Sigmoid colon (tissue), 7 donors: ENCODE measurements around the gene ABCA5. TPM values are rescaled to one million over a fixed set of nuclear protein-coding genes. Genes with fewer than 3 reads are reported as not detected.
"Not testable (repeated sequence)": the region's sequence is repeated elsewhere in the genome, so short reads cannot be mapped to it uniquely, and the experiment has no call there.

ENCODE experiments used
- DNase-seq: peaks from one replicate; pipeline ENCODE4 v3.0.0-alpha.2; 2019
- H3K27ac ChIP-seq, 4 donors: fragments of 200-600 bp; sonication (generic); one replicate each; pipeline ENCODE4 v1.5.1; 2016 to 2019; ENCODE audit warnings: mild to moderate bottlenecking in 1 of 4
- H3K27me3 ChIP-seq, 3 donors: fragments of 200-600 bp; sonication (generic); one replicate each; pipeline ENCODE4 v1.5.1; 2019; ENCODE audit warnings: mild to moderate bottlenecking in 1 of 3
- H3K36me3 ChIP-seq, 4 donors: fragments of 200-600 bp; sonication (generic); one replicate each; pipeline ENCODE4 v1.5.1; 2016 to 2019
- H3K4me1 ChIP-seq, 4 donors: fragments of 200-600 bp; sonication (generic); one replicate each; pipeline ENCODE4 v1.5.1; 2017 to 2019
- H3K4me3 ChIP-seq, 4 donors: fragments of 200-600 bp; sonication (generic); one replicate each; pipeline ENCODE4 v1.5.1; 2017 to 2019; ENCODE audit warnings: mild to moderate bottlenecking in 2 of 4, moderate library complexity in 1 of 4
- H3K9me3 ChIP-seq, 4 donors: fragments of 200-600 bp in 3 of 4; sonication (generic) in 3 of 4; one replicate each; pipeline versions ENCODE4 v1.5.1 to v1.6.1; 2013 to 2019
- CTCF ChIP-seq, 4 experiments: fragments of 450-650 bp in 3 of 4; fragments of 200-600 bp in 1 of 4; IDR thresholded peaks; one replicate each; pipeline ENCODE4 v1.5.1; 2016 to 2019; ENCODE audit warnings: antibody characterized with exemption in 4 of 4, mild to moderate bottlenecking in 3 of 4, moderate library complexity in 2 of 4
- EP300 ChIP-seq, 4 donors: sonication (generic); formaldehyde crosslinking; IDR thresholded peaks; one replicate each; pipeline ENCODE4 v1.6.1; 2017; ENCODE audit warnings: antibody characterized with exemption in 4 of 4
- POLR2A ChIP-seq, 2 donors: fragments of 450-650 bp; IDR thresholded peaks; one replicate each; pipeline ENCODE4 v1.6.1; 2016; ENCODE audit warnings: antibody characterized with exemption in 2 of 2, mild to moderate bottlenecking in 2 of 2, moderate library complexity in 2 of 2
- POLR2AphosphoS5 ChIP-seq, 4 donors: sonication (generic); formaldehyde crosslinking; IDR thresholded peaks; one replicate each; pipeline ENCODE4 v1.6.1; 2017; ENCODE audit warnings: antibody characterized with exemption in 4 of 4
- WGBS, 2 donors: extraction: QIAGEN DNeasy Blood & Tissue Kit; methylation state at CpG; one replicate each; pipeline ENCODE4 v1.1.7; 2013; 5-methylcytosine and 5-hydroxymethylcytosine counted together
- intact Hi-C: fragments of 100-400 bp; cut with DNase I; formaldehyde crosslinking; loops from one replicate; pipeline ENCODE4 v1.15.1; 2023
- polyA plus RNA-seq, 3 donors: library from polyadenylated mRNA; stranded (reverse); fragments of 200-250 nt; gene quantifications; one replicate each; pipeline ENCODE4 v1.2.3, GENCODE V29; 2013
- total RNA-seq, 4 donors: library from RNA; depleted of rRNA; stranded (reverse); fragments of >200 nt; gene quantifications; one replicate each; pipeline ENCODE4 v1.1.0, GENCODE V29; 2016
- donor health status: healthy with polysubstance abuse.
- donor health status: Bipolar disorder and iron deficiency.
- donor health status: healthy.

Gene ABCA5
- total and polyA plus RNA-seq, 7 donors: 2.5 to 23.5 (median 19.3) TPM

- Histone ChIP-seq H3K9me3 (no peaks in the 10 kb centered on the region), H3K27me3 (no peaks in the 10 kb centered on the region), H3K4me3 (no peak overlapping the region), H3K36me3 (peaks cover 0 to 40% (median 0%) of the 10 kb centered on the region in 4 donors), H3K4me1 (no peaks in the 10 kb centered on the region), H3K27ac (no peak overlapping the region)
- no peak for DNase-seq
- TF ChIP-seq EP300 (IDR thresholded peaks at IDR 0.05) (no peak), POLR2AphosphoS5 (IDR thresholded peaks at IDR 0.05) (no peak)
- WGBS, 2 donors: 89 to 91% methylated on average over 3 of the region's 3 CpGs
- intact Hi-C loops: no loop called here
Measured at GRCh38 chr17:69282002-69282401, 44.9 kb downstream of the ABCA5 start.

- 95 to 97% methylated on average over 4 of the region's 4 CpGs for WGBS, 2 donors
- intact Hi-C loops, H3K4me1 ChIP-seq: not testable (repeated sequence)
Measured at GRCh38 chr17:69276279-69276678, 50.7 kb downstream of the ABCA5 start.

GRCh38 chr17:69275751-69276150, 51.2 kb downstream of the ABCA5 start:
- peaks cover 0 to 10% (median 0%) of the 10 kb centered on the region in 4 donors for H3K36me3 ChIP-seq
- no peak overlapping the region for H3K27ac ChIP-seq
- no peaks in the 10 kb centered on the region for H3K4me1 ChIP-seq
- no peak for DNase-seq
- no peak for TF ChIP-seq POLR2A (IDR thresholded peaks at IDR 0.05)
- intact Hi-C loops: no loop called here
- WGBS, 2 donors: 96 to 98% methylated on average over 4 of the region's 4 CpGs
- no peaks in the 10 kb centered on the region for H3K9me3 ChIP-seq
- H3K4me3 ChIP-seq: no peak overlapping the region
- no peaks in the 10 kb centered on the region for H3K27me3 ChIP-seq

More at GRCh38 chr17:69276279-69276678, 50.7 kb downstream of the ABCA5 start:
- not testable (repeated sequence) for H3K36me3 ChIP-seq, H3K27ac ChIP-seq, H3K27me3 ChIP-seq, DNase-seq, H3K9me3 ChIP-seq, H3K4me3 ChIP-seq

- 89 to 90% methylated on average over 7 of the region's 7 CpGs for WGBS, 2 donors
- TF ChIP-seq POLR2A (IDR thresholded peaks at IDR 0.05): no peak
- Histone ChIP-seq H3K4me3 (no peak overlapping the region), H3K27ac (no peak overlapping the region), H3K9me3 (no peaks in the 10 kb centered on the region), H3K4me1 (peaks cover 0 to 6% (median 2%) of the 10 kb centered on the region in 4 donors), H3K27me3 (no peaks in the 10 kb centered on the region), H3K36me3 (peaks cover 0 to under 1% (median 0%) of the 10 kb centered on the region in 4 donors)
- DNase-seq: no peak
- intact Hi-C loops: no loop called here
Measured at GRCh38 chr17:69271023-69271422, 55.9 kb downstream of the ABCA5 start.

- no peak for DNase-seq
- H3K27ac ChIP-seq: no peak overlapping the region
- TF ChIP-seq CTCF (IDR thresholded peaks at IDR 0.05) (no peak), POLR2AphosphoS5 (IDR thresholded peaks at IDR 0.05) (no peak), EP300 (IDR thresholded peaks at IDR 0.05) (no peak), POLR2A (IDR thresholded peaks at IDR 0.05) (no peak)
- WGBS, 2 donors: 85 to 87% methylated on average over 6 of the region's 6 CpGs
- H3K4me3 ChIP-seq: no peak overlapping the region
- H3K36me3 ChIP-seq: no peaks in the 10 kb centered on the region
- no peaks in the 10 kb centered on the region for H3K27me3 ChIP-seq
- H3K4me1 ChIP-seq: peaks cover 0 to 6% (median 2%) of the 10 kb centered on the region in 4 donors
- no peaks in the 10 kb centered on the region for H3K9me3 ChIP-seq
- intact Hi-C loops: no loop called here
Measured at GRCh38 chr17:69269131-69269998, 57.6 kb downstream of the ABCA5 start.

GRCh38 chr17:69268543-69269014, 58.4 kb downstream of the ABCA5 start:
- Histone ChIP-seq H3K27ac (no peak overlapping the region), H3K4me1 (peaks cover 0 to 6% (median 2%) of the 10 kb centered on the region in 4 donors), H3K9me3 (no peaks in the 10 kb centered on the region), H3K36me3 (no peaks in the 10 kb centered on the region), H3K27me3 (no peaks in the 10 kb centered on the region), H3K4me3 (no peak overlapping the region)
- intact Hi-C loops: no loop called here
- no peak for TF ChIP-seq CTCF (IDR thresholded peaks at IDR 0.05)
- no peak for TF ChIP-seq EP300 (IDR thresholded peaks at IDR 0.05)
- no peak for TF ChIP-seq POLR2A (IDR thresholded peaks at IDR 0.05)
- TF ChIP-seq POLR2AphosphoS5 (IDR thresholded peaks at IDR 0.05): no peak
- 89% methylated on average over 5 of the region's 5 CpGs for WGBS, 2 donors
- no peak for DNase-seq
